Smooth muscle cell (in vitro differentiated cells): ENCODE measurements around the gene GPA33. TPM values are rescaled to one million over a fixed set of nuclear protein-coding genes. Genes with fewer than 3 reads are reported as not detected.

Experiments
- DNase-seq: peaks from one replicate; lab custom pipeline; 2025; ENCODE audit not compliant: unreplicated experiment; lab: John Stamatoyannopoulos, UW
- H2AFZ ChIP-seq: fragments of 200-600 bp; sonication (generic); 2 replicates; pipeline ENCODE4 v1.6.0; 2016; ENCODE audit warnings: antibody characterized with exemption, low read depth, mild to moderate bottlenecking
- H3F3A ChIP-seq: fragments of 200-600 bp; sonication (generic); 2 replicates; pipeline ENCODE4 v1.6.0; 2017; ENCODE audit warnings: antibody characterized with exemption, low read depth
- H3K27ac ChIP-seq: fragments of 200-600 bp; sonication (generic); 2 replicates; pipeline ENCODE4 v1.5.1; 2016; ENCODE audit warnings: low read depth, mild to moderate bottlenecking
- H3K27me3 ChIP-seq: fragments of 200-600 bp; sonication (generic); 2 replicates; pipeline ENCODE4 v1.6.1; 2016; ENCODE audit warnings: low read depth, mild to moderate bottlenecking
- H3K36me3 ChIP-seq: fragments of 200-600 bp; sonication (generic); 2 replicates; pipeline ENCODE4 v1.5.1; 2016; ENCODE audit warnings: low read depth
- H3K4me1 ChIP-seq: fragments of 200-600 bp; sonication (generic); 2 replicates; pipeline ENCODE4 v1.5.1; 2016; ENCODE audit warnings: low read depth
- H3K4me2 ChIP-seq: fragments of 200-600 bp; sonication (generic); 2 replicates; pipeline ENCODE4 v1.6.0; 2016; ENCODE audit warnings: mild to moderate bottlenecking
- H3K4me3 ChIP-seq: fragments of 200-600 bp; sonication (generic); 2 replicates; pipeline ENCODE4 v1.5.1; 2016; ENCODE audit warnings: mild to moderate bottlenecking
- H3K79me2 ChIP-seq: fragments of 200-600 bp; sonication (generic); 2 replicates; pipeline ENCODE4 v1.6.0; 2016; ENCODE audit warnings: low read depth, mild to moderate bottlenecking
- H3K9ac ChIP-seq: fragments of 200-600 bp; sonication (generic); 2 replicates; pipeline ENCODE4 v1.6.0; 2016; ENCODE audit warnings: low read depth
- H3K9me3 ChIP-seq: fragments of 200-600 bp; sonication (generic); replicated peaks from 2 replicates; pipeline ENCODE4 v1.5.1; 2016; ENCODE audit warnings: low read depth
- H4K20me1 ChIP-seq: fragments of 200-600 bp; sonication (generic); 2 replicates; pipeline ENCODE4 v1.6.0; 2016; ENCODE audit warnings: low read depth
- WGBS: methylation state at CpG from one replicate; pipeline ENCODE4 v1.1.7; 2016; ENCODE audit warnings: low lambda C conversion rate; 5-methylcytosine and 5-hydroxymethylcytosine counted together
- polyA plus RNA-seq: library from polyadenylated mRNA; unstranded; fragments of >200 nt; fragmentation: Nextera tagmentation; extraction: Ambion mirVana; gene quantifications from 2 replicates; pipeline ENCODE4 v1.2.1, GENCODE V29; 2016
- small RNA-seq: library from RNA; depleted of rRNA; stranded (forward); fragments of <200 nt; gene quantifications from one replicate; pipeline ENCODE3, GENCODE V24; 2014
- total RNA-seq: library from RNA; depleted of rRNA; stranded (reverse); fragments of >200 nt; gene quantifications from 2 replicates; pipeline ENCODE4 v1.2.3, GENCODE V29; 2014
- TF ChIP-seq, protein P1 (sequence below): fragments of 200-600 bp; sonication (generic); IDR thresholded peaks from 2 replicates; pipeline ENCODE4 v1.5.1; 2017; ENCODE audit warnings: borderline replicate concordance, mild to moderate bottlenecking, antibody characterized with exemption; ENCODE audit not compliant: insufficient read depth, poor library complexity, severe bottlenecking

GPA33 gene
- total and polyA plus RNA-seq, 2 experiments from 2014 or later = not detected

DNA sequence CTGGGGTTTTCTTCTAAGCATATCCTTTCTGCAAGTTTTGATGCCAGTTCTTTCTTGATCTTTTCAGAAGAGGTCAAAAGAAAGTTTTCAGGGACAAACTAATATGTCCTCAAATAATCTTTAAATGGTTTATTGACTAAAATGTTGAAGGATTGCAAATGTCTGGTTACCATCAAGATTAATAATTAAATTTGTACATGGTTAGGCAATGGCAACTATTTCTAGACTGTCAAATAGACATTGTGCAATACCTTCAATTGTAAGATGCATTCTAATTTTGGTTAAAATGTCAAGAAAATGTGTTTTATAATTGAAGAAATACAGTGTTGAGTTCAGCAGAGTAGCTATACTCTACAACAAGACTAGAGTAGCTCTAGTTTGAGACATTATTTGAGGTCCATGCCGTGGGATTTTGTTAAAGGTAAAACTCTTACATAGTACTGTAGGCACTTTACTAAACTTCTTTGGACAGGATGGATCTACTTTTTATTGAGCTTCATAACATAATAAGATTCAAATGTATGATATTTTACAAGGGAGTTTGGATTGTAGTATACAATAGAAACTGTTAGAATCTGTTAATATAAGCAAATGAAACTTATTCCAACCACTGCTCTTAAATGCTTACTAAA, 78.5 kb downstream of the GPA33 start:
- no peak overlapping the region for H2AFZ ChIP-seq
- no peaks in the 10 kb centered on the region for H3K79me2 ChIP-seq
- no peak overlapping the region for H3K9ac ChIP-seq
- TF ChIP-seq, protein P1, sequence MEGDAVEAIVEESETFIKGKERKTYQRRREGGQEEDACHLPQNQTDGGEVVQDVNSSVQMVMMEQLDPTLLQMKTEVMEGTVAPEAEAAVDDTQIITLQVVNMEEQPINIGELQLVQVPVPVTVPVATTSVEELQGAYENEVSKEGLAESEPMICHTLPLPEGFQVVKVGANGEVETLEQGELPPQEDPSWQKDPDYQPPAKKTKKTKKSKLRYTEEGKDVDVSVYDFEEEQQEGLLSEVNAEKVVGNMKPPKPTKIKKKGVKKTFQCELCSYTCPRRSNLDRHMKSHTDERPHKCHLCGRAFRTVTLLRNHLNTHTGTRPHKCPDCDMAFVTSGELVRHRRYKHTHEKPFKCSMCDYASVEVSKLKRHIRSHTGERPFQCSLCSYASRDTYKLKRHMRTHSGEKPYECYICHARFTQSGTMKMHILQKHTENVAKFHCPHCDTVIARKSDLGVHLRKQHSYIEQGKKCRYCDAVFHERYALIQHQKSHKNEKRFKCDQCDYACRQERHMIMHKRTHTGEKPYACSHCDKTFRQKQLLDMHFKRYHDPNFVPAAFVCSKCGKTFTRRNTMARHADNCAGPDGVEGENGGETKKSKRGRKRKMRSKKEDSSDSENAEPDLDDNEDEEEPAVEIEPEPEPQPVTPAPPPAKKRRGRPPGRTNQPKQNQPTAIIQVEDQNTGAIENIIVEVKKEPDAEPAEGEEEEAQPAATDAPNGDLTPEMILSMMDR = no peak
- no peaks in the 10 kb centered on the region for H3K9me3 ChIP-seq
- no peak for DNase-seq
- H3K36me3 ChIP-seq = no peaks in the 10 kb centered on the region
- peaks cover 4% of the 10 kb centered on the region for H3K4me1 ChIP-seq
- WGBS = 86% methylated on average over 1 of the region's 1 CpG
- H3K4me3 ChIP-seq = no peak overlapping the region
- no peak overlapping the region for H3K27ac ChIP-seq
- H4K20me1 ChIP-seq = no peaks in the 10 kb centered on the region
- no peak overlapping the region for H3K4me2 ChIP-seq
- H3K27me3 ChIP-seq = peaks cover 9% of the 10 kb centered on the region
- H3F3A ChIP-seq = no peaks in the 10 kb centered on the region

- TF ChIP-seq, protein P1 = no peak
- no peak overlapping the region for H3K4me2 ChIP-seq
- no peak overlapping the region for H3K27ac ChIP-seq
- no peaks in the 10 kb centered on the region for H3K4me1 ChIP-seq
- no peak overlapping the region for H2AFZ ChIP-seq
- H4K20me1 ChIP-seq = no peaks in the 10 kb centered on the region
- no peaks in the 10 kb centered on the region for H3F3A ChIP-seq
- no peaks in the 10 kb centered on the region for H3K36me3 ChIP-seq
- no peaks in the 10 kb centered on the region for H3K27me3 ChIP-seq
- DNase-seq = no peak
- 90% methylated on average over 2 of the region's 2 CpGs for WGBS
- H3K4me3 ChIP-seq = no peak overlapping the region
- no peak overlapping the region for H3K9ac ChIP-seq
- H3K79me2 ChIP-seq = no peaks in the 10 kb centered on the region
- H3K9me3 ChIP-seq = no peaks in the 10 kb centered on the region
These were observed 86.5 kb downstream of the GPA33 start for GRCh38 chr1:167003711-167004110.

Small RNA genes lying within 50 kb of the gene (small RNA-seq; reads per million reads assigned to genes)
- gene RNA5SP65 = 1.7 reads per million, percentile 41 among the genes with 10 or more reads in this experiment

Other genes with a start within 250 kb of the GPA33 start
- 16.3 and 20.8 TPM in 2 replicates for gene TADA1, start 214.1 kb downstream of the GPA33 start, total RNA-seq
- 9.1 and 12.2 TPM in 2 replicates for gene TADA1, start 214.1 kb downstream of the GPA33 start, polyA plus RNA-seq
- 0.04 and 0.22 TPM in 2 replicates for gene ILDR2, start 114.8 kb downstream of the GPA33 start, total RNA-seq
- gene ILDR2, start 114.8 kb downstream of the GPA33 start, polyA plus RNA-seq = 0.07 TPM in 1 of 2 replicates, not detected in the other
- 0.27 TPM in 1 of 2 replicates, not detected in the other for gene MAEL, start 101.1 kb downstream of the GPA33 start, total RNA-seq
- 0.34 TPM in 1 of 2 replicates, not detected in the other for gene MAEL, start 101.1 kb downstream of the GPA33 start, polyA plus RNA-seq
- gene STYXL2, start 3.7 kb upstream of the GPA33 start, total RNA-seq = 0.13 and 0.31 TPM in 2 replicates
- gene STYXL2, start 3.7 kb upstream of the GPA33 start, polyA plus RNA-seq = 0.74 and 2.0 TPM in 2 replicates
- gene POU2F1, start 130.5 kb upstream of the GPA33 start, total RNA-seq = 13.0 and 15.6 TPM in 2 replicates
- 5.3 and 9.1 TPM in 2 replicates for gene POU2F1, start 130.5 kb upstream of the GPA33 start, polyA plus RNA-seq